Thymus (tissue), 11 donors: ENCODE results near the gene PARM1. TPM values are rescaled to one million over a fixed set of nuclear protein-coding genes. Genes with fewer than 3 reads are reported as not detected.
"Not testable (repeated sequence)": the region's sequence is repeated elsewhere in the genome, so short reads cannot be mapped to it uniquely, and the experiment has no call there.

Experiments used
- DNase-seq, 9 donors: peaks; one replicate each; pipeline ENCODE4 v3.0.0-alpha.2; 2013; ENCODE audit warnings: low spot score in 9 of 9, low read depth in 6 of 9, missing footprints in 1 of 9
- H3K27ac ChIP-seq, 2 donors: one replicate each; pipeline ENCODE4 v1.5.1; 2013; ENCODE audit warnings: control low read depth in 1 of 2, low read depth in 1 of 2, low read length in 1 of 2, mild to moderate bottlenecking in 1 of 2, moderate library complexity in 1 of 2
- H3K27me3 ChIP-seq, 2 donors: one replicate each; pipeline ENCODE4 v1.5.1; 2013; ENCODE audit warnings: low read length in 1 of 2; ENCODE audit not compliant: control insufficient read depth in 2 of 2, insufficient read depth in 1 of 2
- H3K36me3 ChIP-seq, 2 donors: one replicate each; pipeline ENCODE4 v1.5.1; 2013; ENCODE audit warnings: low read length in 1 of 2, mild to moderate bottlenecking in 1 of 2, moderate library complexity in 1 of 2; ENCODE audit not compliant: control insufficient read depth in 2 of 2, insufficient read depth in 2 of 2
- H3K4me1 ChIP-seq, 2 donors: one replicate each; pipeline ENCODE4 v1.5.1; 2013; ENCODE audit warnings: low read length in 2 of 2; ENCODE audit not compliant: control insufficient read depth in 2 of 2, insufficient read depth in 2 of 2
- H3K4me3 ChIP-seq, 2 donors: one replicate each; pipeline ENCODE4 v1.5.1; 2013; ENCODE audit warnings: low read length in 2 of 2, control low read depth in 1 of 2, mild to moderate bottlenecking in 1 of 2
- H3K9me3 ChIP-seq, 2 donors: one replicate each; pipeline ENCODE4 v1.5.1; 2013; ENCODE audit warnings: low read length in 1 of 2, mild to moderate bottlenecking in 1 of 2; ENCODE audit not compliant: control insufficient read depth in 2 of 2, insufficient read depth in 1 of 2
- WGBS: extraction: QIAGEN DNeasy Blood & Tissue Kit; methylation state at CpG from one replicate; pipeline ENCODE4 v1.1.7; 2013; 5-methylcytosine and 5-hydroxymethylcytosine counted together
- polyA plus RNA-seq: library from polyadenylated mRNA; stranded (reverse); fragments of 200-250 nt; gene quantifications from one replicate; pipeline ENCODE4 v1.2.3, GENCODE V29; 2013
- total RNA-seq: library from RNA; stranded (reverse); fragments of 120-200 nt; gene quantifications from one replicate; pipeline ENCODE4 v1.2.4, GENCODE V29; 2013
- donor health status: healthy.

The PARM1 gene
- total and polyA plus RNA-seq, 2 donors: 19.9 to 27.2 TPM

- Histone ChIP-seq H3K4me1 (no peaks in the 10 kb centered on the region), H3K9me3 (no peaks in the 10 kb centered on the region), H3K4me3 (no peak overlapping the region), H3K27me3 (no peaks in the 10 kb centered on the region), H3K27ac (no peak overlapping the region), H3K36me3 (no peaks in the 10 kb centered on the region)
- no peak for DNase-seq
- 92% methylated on average over 2 of the region's 2 CpGs for WGBS
Observed at GRCh38 chr4:74990276-74990875, 57.5 kb downstream of the PARM1 start.

GRCh38 chr4:74994436-74994835, 61.5 kb downstream of the PARM1 start:
- not testable (repeated sequence) for H3K4me1 ChIP-seq, H3K27ac ChIP-seq, H3K36me3 ChIP-seq, DNase-seq, H3K27me3 ChIP-seq, H3K9me3 ChIP-seq, H3K4me3 ChIP-seq
- 85% methylated on average over 2 of the region's 2 CpGs for WGBS

GRCh38 chr4:74996996-74997395, 64.1 kb downstream of the PARM1 start:
- Histone ChIP-seq H3K27ac (no peak overlapping the region), H3K9me3 (no peaks in the 10 kb centered on the region), H3K27me3 (no peaks in the 10 kb centered on the region), H3K4me3 (no peak overlapping the region), H3K36me3 (no peaks in the 10 kb centered on the region), H3K4me1 (no peaks in the 10 kb centered on the region)
- no peak for DNase-seq
- 42% methylated on average over 1 of the region's 1 CpG for WGBS

GRCh38 chr4:74997948-74998729, 65.2 kb downstream of the PARM1 start:
- Histone ChIP-seq H3K4me3 (no peak overlapping the region), H3K4me1 (no peaks in the 10 kb centered on the region), H3K27me3 (no peaks in the 10 kb centered on the region), H3K27ac (no peak overlapping the region), H3K9me3 (no peaks in the 10 kb centered on the region), H3K36me3 (no peaks in the 10 kb centered on the region)
- DNase-seq: no peak
- 93% methylated on average over 3 of the region's 3 CpGs for WGBS

GRCh38 chr4:74999714-75000309, 66.9 kb downstream of the PARM1 start:
- Histone ChIP-seq H3K4me3 (no peak overlapping the region), H3K36me3 (no peaks in the 10 kb centered on the region), H3K27ac (no peak overlapping the region), H3K4me1 (no peaks in the 10 kb centered on the region), H3K27me3 (no peaks in the 10 kb centered on the region), H3K9me3 (no peaks in the 10 kb centered on the region)
- DNase-seq: no peak
- WGBS: 94% methylated on average over 6 of the region's 6 CpGs

- Histone ChIP-seq H3K4me1 (no peaks in the 10 kb centered on the region), H3K9me3 (no peaks in the 10 kb centered on the region), H3K4me3 (no peak overlapping the region), H3K36me3 (no peaks in the 10 kb centered on the region), H3K27me3 (no peaks in the 10 kb centered on the region), H3K27ac (no peak overlapping the region)
- WGBS: 94% methylated on average over 2 of the region's 2 CpGs
- no peak for DNase-seq
Observed at GRCh38 chr4:75001871-75002270, 69.0 kb downstream of the PARM1 start.

GRCh38 chr4:75002381-75002780, 69.5 kb downstream of the PARM1 start:
- Histone ChIP-seq H3K4me3 (no peak overlapping the region), H3K27me3 (no peaks in the 10 kb centered on the region), H3K4me1 (no peaks in the 10 kb centered on the region), H3K27ac (no peak overlapping the region), H3K36me3 (no peaks in the 10 kb centered on the region), H3K9me3 (no peaks in the 10 kb centered on the region)
- DNase-seq: no peak
- WGBS: 95% methylated on average over 2 of the region's 2 CpGs

GRCh38 chr4:75003979-75004378, 71.1 kb downstream of the PARM1 start:
- Histone ChIP-seq H3K9me3 (peaks cover 0 to 4% of the 10 kb centered on the region in 2 donors), H3K27ac (no peak overlapping the region), H3K36me3 (no peaks in the 10 kb centered on the region), H3K4me1 (no peaks in the 10 kb centered on the region), H3K4me3 (no peak overlapping the region), H3K27me3 (no peaks in the 10 kb centered on the region)
- no peak for DNase-seq
